Muscle of arm (tissue), 14 donors: ENCODE data around the gene MOCOS. TPM values are rescaled to one million over a fixed set of nuclear protein-coding genes. Genes with fewer than 3 reads are reported as not detected.
"Not testable (repeated sequence)": the region's sequence is repeated elsewhere in the genome, so short reads cannot be mapped to it uniquely, and the experiment has no call there.

Experiments
- DNase-seq: peaks from one replicate; pipeline ENCODE4 v3.0.0-alpha.2; 2013
- long read RNA-seq, 11 donors: transcript quantifications; one replicate each; lab custom pipeline, GENCODE V29; 2026
- polyA plus RNA-seq, 12 donors: library from polyadenylated mRNA; unstranded; fragments of 120-200 nt; gene quantifications; one replicate each; pipeline ENCODE4 v1.2.1, GENCODE V29; 2013; ENCODE audit not compliant: insufficient read length in 12 of 12

The MOCOS gene
- under 1 TPM in 10 of 12 donors, not detected in 2; 0.09 to 0.77 (median 0.20) TPM for polyA plus RNA-seq
- long read RNA-seq, donor 1, full-length matches to known transcripts = 1 of 1 reads
- long read RNA-seq, donor 1, partial matches to known transcripts = 0 of 1 reads
- long read RNA-seq, donor 1, other reads (novel, unspliced or antisense) = 0 of 1 reads
- long read RNA-seq, donor 2 = 0 reads
- long read RNA-seq, donor 3 = 0 reads
- long read RNA-seq, donor 4 = 0 reads
- long read RNA-seq, donor 5 = 0 reads
- long read RNA-seq, donor 6 = 0 reads
- long read RNA-seq, donor 7 = 0 reads
- long read RNA-seq, donor 8 = 0 reads
- long read RNA-seq, donor 9 = 0 reads
- long read RNA-seq, donor 10 = 0 reads
- long read RNA-seq, donor 11 = 0 reads

DNA sequence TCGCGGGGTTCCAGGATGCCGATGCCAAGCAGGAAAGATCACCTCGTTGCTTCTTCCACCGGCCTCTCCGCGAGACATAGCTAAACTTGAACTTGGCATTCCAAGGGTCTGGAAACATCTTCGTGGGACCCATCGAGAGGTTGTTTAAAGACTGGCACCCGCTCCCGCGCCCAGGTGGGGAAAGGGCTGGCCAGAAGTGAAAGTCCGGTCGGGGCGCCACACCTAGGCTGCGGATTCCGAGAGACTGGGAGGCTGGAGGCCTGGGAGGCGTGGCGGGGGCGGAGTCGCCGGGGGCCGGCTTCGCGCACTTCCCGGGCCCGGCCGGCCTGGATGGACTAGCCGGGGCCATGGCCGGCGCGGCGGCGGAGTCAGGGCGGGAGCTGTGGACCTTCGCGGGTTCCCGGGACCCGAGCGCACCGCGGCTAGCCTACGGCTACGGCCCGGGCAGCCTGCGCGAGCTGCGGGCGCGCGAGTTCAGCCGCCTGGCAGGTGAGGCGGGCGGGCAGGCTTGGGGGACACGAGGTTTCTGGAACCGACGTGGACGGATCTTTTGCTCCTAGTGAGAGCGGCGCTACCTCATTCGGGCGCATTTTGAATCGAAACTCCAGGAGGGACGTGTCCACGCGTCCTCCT, at the start of gene MOCOS:
MOCOS (plus strand) TSS at position 305 of the 633 bp plus-strand sequence; CDS start at position 348, 43 bp downstream.
- DNase-seq = peak; percentile 53

DNA sequence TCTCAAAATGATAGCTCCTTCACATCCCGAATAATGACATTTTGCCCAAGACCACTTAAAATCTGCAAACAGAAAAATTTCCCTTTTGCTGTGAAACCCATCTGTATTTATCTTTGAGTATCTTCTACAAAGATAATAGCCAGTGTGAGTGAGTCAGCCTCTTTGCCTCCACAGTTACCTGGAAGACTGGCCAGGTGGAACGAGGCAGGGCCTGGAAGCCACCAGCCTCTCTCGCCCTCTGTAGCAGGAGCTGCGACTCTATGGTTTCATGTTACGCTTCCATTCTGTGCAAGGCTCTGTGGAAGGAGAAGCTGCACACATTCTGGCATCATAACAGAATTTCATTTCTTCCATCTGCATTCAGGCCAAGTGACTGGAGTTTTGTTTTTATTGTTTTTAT, 48.1 kb upstream of the MOCOS start:
- DNase-seq = no peak

- DNase-seq = no peak
Observed at GRCh38 chr18:36141576-36141975, 45.7 kb upstream of the MOCOS start.

GRCh38 chr18:36142751-36143150, 44.5 kb upstream of the MOCOS start:
- no peak for DNase-seq

GRCh38 chr18:36143391-36143790, 43.9 kb upstream of the MOCOS start:
- DNase-seq = no peak

DNA sequence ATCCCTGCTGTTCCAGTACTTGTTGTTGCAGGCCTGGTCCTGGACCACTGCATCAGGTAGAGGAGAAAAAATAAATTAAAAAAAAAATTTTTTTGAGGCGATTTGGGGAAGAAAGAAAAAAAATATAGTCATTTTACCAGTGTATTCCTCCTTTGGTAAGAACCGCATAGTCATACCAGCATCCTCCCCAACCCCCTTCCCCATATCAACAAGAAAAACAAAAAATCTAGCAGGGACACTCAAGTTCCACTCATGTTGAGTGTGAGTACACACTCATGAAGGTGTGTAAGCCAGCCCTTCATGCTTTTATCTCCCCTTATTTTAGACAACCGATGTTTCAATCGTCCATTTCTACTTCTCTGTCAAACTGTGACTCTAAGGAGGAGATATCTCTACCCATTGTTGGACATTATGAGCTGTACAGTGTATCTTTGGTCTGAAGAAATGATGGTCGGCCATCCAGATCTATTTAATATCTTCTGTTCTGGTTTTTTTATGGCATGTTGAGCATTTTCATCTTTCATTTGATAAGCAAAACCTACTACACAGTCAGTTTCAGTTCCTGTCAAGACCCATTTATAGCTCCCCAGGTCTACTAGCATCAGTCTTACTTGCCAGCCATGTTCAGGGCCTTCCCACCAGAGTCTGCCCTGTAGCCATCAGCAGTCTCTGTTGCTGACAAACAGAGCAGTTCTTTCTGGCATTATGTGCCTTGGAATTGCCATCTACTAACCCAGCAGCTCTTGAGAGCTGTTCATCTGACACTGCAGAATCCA, 37.6 kb upstream of the MOCOS start:
- no peak for DNase-seq

GRCh38 chr18:36152781-36153180, 34.5 kb upstream of the MOCOS start:
- DNase-seq = no peak

- DNase-seq = no peak
Observed at GRCh38 chr18:36153203-36153602, 34.1 kb upstream of the MOCOS start.

DNA sequence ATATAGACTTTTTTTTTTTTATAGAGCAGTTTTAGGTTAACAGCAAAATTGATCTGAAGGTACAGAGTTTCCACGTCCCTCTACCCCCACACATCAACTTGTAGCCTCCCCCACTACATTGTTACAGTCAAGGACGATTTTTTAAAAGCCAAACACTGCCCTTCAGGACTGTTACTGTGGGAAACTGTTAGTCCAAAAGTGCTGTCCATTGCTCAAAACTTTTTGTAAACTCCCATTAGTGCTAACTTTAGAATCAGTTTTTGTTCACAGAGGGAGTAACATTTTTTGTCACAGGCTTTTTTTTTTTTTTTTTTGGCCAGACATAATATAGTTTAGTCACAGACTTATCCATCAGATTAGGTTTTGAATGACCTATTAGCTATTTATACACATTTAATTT, 33.5 kb upstream of the MOCOS start:
- no peak for DNase-seq

DNA sequence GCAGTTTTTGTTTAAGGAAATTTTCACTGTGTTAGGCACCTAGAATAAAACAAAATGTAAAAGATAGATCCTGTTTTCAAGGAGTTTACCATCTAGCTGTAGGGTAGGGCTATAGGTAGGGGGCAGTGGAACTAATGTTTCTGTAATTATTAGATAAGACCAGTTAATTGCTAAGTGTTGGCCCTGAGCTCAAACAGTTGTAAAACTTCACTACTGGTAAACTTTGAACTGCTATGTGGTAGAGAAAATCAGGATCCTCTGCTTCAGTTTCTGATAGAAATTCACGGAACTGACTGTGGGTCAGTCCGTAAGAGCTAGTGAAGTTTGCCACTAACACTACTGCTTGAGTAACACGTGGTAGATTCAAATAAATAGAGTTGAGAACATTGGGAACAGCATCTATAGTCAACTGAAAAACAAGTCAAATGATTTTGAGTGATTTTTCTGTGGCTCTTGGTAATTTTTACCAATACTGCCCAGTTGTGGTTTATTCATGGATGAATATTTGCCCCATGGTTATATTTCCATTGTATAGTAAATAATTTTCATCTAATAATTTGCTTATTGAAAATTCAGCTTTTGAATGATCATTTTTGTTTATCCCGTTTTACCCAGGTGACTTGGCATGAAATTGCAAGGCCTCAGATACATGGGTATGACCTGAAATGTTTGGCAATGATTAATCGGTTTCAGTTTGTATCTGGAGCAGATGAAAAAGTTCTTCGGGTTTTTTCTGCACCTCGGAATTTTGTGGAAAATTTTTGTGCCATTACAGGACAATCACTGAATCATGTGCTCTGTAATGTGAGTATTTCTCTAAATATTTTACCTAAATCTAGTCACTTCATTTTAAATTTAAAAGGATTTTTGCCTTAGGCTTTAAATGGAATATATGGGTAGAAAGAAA, 31.2 kb upstream of the MOCOS start:
- no peak for DNase-seq

DNA sequence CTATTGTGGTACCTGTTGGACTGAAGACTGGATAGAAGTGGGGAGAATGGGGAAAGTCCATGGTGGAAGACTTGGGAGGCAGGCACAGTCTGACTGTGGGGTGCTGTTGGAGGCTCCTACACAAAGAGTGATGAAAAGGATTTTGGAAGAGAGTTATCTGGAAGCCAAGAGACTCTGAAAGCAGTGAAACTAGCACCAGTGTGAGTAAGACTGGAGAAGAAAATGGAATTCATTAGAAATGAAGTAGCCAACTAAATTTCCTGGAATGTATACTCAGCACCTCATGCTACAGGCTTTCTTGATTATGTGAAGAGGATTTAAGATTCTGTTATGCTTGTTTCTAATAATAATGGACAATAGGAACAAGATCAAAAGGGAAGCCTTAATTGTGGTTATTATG, 29.9 kb upstream of the MOCOS start:
- no peak for DNase-seq

DNA sequence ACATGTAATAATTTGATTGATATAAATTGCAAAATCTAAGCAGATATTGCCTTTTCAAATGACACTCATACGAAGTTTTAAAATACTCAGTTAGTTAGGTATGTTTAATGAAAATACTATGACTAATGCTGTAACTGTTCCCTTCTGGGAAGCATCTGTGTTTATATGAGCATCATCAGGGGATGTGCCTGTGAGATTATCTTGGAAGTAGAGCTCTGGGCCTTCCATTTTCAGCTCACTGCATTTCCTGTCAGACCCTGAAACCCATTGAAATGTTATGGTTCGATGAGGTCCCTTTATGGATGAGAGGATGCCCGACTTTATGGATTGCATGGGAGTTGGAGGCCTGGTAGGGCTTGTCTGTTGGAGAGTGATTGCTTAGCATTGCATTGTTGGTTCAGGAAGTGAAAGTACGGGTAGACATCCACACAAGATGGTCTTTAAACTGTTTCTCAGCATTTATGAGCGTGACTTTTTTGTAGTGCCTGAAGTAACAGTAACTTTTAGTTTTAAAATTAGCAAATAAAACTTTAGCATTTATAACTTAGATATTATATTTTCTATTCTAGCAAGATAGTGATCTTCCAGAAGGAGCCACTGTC, 28.9 kb upstream of the MOCOS start:
- DNase-seq = no peak

DNA sequence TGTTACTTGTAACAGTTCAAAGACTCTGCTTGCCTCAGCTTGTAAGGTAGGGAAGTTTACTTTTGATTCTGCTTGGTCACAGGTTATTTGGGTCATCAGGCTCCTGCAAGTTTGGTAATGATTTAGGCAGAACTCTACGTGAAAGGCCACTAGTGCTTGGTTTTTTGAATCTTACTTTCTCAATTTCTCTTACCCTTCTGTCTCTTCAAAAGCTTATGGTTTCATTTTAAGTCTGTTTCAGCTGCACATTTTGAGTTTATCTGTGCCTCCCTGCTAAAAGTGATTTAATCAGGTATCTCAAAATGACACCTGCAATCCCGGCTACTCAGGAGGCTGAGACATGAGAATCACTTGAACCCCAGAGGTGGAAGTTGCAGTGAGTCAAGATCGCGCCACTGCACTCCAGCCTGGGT, 26.3 kb upstream of the MOCOS start:
- no peak for DNase-seq

- DNase-seq = no peak
Observed at GRCh38 chr18:36162981-36163380, 24.3 kb upstream of the MOCOS start.

- DNase-seq = no peak
Observed at GRCh38 chr18:36167692-36168218, 19.5 kb upstream of the MOCOS start.

- not testable (repeated sequence) for DNase-seq
Observed at GRCh38 chr18:36168296-36168695, 19.0 kb upstream of the MOCOS start.

GRCh38 chr18:36169938-36170337, 17.4 kb upstream of the MOCOS start:
- no peak for DNase-seq

GRCh38 chr18:36175481-36175880, 11.8 kb upstream of the MOCOS start:
- no peak for DNase-seq

- DNase-seq = no peak
Observed at GRCh38 chr18:36176177-36176584, 11.1 kb upstream of the MOCOS start.

DNA sequence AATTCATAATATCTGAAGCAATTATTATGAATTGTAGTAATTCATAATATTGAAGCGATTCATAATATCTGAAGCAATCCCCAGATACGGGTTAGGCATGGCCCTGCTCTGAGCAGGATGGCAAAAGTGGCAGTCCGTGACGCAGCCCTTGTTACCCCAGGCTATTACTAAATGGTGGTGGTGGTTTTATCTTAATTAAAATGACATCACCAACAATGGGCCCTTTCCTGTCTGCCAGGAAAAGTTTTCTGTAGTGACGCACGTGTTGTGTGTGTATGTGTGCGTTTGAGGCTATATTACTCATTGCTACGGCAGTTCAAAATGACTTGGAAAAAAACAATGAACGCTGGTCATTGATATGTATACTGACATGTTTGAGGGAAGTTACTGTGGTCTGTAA, 10.6 kb upstream of the MOCOS start:
- no peak for DNase-seq

DNA sequence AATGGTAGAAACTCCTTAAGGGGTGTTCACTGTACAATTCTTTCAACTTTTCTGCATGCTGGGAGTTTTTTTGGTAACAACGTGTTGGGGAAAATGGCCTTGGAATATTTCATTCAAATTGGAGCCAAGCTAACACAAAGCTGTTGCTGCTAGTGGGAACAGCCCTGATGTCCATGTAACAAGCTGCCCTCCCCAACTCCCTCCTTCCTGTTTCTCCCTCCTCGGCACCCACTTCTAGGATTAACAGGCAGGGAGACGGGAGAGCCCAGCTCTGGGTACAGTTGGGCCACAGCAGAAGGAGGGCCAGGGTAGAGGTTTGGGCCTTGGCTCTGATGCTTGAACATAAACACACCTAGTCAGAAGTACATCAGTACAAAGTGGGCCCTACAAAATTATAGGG, 9.4 kb upstream of the MOCOS start:
- DNase-seq = no peak
